HK-2 (cell line): Measurements from ENCODE around the gene STK32B.
A peak's percentile ranks its signal among the peaks of the same experiment; 100 is the strongest.
"Not testable (repeated sequence)": the region's sequence is repeated elsewhere in the genome, so short reads cannot be mapped to it uniquely, and the experiment has no call there.

Experiments
- DNase-seq: peaks from one replicate; pipeline ENCODE4 v3.0.0-alpha.2; 2018; ENCODE audit not compliant: unreplicated experiment

The STK32B gene

DNA sequence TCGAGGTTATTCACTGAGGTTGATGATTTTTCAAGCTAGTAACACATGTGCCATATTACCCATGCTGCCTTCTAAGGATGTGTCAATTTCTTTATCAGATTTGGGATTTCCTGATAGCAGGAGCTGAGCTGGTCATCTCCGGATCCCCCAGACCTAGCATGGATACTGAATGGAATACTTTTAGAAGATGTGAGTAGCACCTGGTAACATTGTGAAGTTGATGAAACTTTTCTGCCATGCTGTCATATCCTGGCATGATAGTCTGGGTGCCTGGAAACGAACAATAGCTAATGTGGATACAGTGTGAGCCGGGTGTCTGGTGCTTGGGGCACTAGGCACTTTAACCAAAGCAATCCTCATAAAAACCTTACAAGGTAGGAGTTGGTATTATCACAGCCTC lies 21.1 kb upstream of the STK32B start:
- DNase-seq: no peak

DNA sequence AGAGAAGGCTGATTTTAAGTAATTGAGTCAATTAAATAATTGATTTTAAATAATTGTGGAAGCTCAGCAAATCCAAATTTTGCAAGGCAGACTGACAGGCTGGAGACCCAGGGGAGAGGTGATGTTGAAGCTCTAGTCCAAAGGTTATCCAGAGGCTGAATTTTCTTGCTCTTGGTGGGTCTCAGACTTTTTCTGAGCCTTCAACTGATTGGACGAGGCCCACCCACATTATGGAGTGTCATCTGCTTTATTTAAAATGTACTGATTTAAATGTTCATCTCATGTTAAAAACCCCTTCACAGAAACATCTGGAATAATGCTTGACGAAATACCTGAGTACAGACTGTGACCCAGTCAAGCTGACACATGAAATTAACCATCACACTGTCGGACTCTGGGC lies 20.4 kb upstream of the STK32B start:
- no peak for DNase-seq

DNA sequence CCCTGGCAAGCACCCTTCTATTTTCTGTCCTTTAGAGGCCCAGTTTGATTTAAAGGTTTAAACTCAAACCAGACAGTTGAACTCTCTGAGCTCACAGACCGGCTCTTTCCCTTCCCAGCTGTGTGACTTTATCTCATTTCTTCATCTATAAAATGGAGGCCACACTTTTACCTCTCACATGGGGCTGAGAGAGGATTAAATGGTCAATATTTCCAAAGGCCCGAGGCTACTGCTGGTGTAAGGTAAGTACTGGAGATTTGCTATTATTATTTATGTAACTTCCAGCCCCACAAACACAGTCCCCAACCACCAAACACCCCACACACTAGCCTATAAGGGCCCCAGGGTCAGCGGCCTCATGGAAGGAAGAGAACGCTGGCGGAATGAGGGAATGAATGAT lies 18.5 kb upstream of the STK32B start:
- no peak for DNase-seq

GRCh38 chr4:5033281-5033841 lies 17.9 kb upstream of the STK32B start:
- no peak for DNase-seq

GRCh38 chr4:5034206-5034605 lies 17.1 kb upstream of the STK32B start:
- no peak for DNase-seq

DNA sequence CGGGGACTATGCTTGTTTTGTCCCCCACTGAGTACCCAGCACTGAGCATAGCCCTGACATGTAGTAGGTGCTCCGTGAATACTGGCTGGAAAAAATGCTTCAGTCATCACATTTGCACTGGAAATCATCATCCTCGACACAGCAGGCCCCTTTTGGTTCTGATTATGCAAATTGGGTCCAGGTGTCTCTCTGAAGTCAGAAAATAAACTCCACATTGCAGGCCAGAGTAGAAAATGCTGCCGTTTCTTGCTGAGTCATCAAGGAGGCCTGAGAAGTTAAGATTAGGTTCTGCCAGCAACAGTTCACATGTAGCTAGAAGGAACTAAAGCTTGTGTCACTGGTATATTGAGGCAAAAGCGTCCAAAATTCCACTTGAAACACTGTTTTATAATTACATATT lies 15.0 kb upstream of the STK32B start:
- DNase-seq: no peak

GRCh38 chr4:5037553-5038551 lies 13.4 kb upstream of the STK32B start:
- peak; percentile 60 for DNase-seq

- no peak for DNase-seq
Observed at GRCh38 chr4:5039800-5040199, 11.5 kb upstream of the STK32B start.

DNA sequence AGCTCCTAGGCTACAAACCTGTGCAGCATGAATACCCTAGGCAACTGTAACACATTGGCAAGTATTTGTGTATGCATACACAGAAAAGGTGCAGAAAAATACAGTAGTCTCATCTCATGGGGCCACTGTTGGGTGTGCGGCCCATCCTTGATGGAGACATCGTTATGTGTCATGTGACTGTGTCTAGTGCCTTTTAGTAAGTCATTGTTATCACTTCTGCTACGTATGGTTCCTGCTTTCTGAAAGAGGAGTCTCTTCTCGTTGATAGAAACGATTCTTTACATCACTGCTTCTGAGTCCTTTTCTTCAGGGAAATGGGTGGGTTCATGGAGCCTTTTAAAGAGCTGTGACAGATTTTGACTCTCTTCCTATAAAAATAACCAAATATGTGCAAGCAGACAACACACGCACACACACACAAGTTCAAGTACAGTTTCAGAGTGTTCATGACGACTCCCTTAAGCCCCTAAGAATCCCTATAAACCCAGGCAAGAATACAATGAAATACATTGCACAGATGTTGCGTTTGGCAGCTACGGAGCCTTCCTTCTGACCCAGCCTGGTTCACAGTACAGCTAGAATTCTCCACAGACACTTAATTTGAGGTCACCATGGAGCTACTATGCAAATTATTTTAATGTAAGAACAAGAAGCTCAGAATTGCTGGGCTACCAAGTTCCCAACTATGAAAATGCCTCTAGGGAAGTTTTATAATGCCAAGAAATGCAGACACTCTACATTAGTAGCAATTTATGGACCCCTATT lies 10.2 kb upstream of the STK32B start:
- DNase-seq: no peak

DNA sequence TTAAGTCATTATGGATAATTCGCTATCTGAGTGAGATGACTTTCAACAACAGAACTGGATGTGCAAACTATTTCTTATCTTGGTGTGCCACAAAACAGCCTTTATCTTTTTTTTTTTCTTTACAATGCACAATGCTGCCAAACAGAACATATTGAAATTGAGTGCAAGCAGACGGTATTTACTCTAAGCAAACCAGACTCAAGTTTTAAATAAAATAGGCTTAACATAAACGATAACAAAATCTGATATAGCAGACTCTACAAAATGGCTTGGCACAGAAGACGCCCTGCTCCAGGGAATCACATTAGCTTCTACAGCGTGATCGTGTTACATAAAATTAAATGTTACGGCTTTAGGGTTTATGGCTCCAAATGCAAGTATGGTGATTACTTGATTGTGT lies 9.6 kb upstream of the STK32B start:
- no peak for DNase-seq

GRCh38 chr4:5043579-5043978 lies 7.7 kb upstream of the STK32B start:
- DNase-seq: no peak

DNA sequence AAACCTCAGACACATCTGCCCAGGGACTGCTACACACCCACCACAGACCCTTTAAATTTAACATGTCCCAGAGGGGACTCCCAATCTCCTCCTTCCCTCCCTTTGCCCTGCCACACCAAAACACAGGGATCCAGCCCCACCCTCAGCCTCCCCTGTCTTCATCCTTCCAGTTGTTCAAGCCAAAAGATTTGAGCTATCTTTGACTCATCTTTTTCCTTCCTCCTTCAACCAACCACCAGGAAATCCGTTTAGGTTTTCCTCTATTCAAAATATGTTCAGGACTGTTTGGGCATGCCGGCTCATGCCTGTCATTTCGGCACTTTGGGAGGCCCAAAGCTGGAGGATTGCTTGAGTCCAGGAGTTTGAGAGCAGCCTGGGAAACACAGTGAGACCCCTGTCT lies 6.9 kb upstream of the STK32B start:
- no peak for DNase-seq

DNA sequence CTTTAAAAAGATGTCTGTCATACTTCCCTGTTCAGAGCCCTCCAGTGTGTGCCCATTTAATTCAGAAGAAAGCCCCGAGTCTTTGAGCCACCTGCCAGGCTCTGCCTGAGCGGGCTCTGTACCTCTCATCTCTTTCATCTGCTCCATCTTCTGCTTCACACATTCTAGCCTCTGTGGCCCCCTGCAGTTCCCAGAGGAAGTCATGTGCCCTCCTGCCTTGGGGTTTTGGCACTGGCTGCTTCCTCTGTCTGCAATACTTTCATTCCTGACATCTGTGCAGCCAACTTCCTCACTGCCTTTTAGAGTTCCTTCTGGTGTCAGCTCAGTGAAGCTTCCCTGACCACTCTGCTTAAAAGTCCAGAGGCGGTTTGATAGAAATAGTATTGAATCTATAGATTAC lies 6.2 kb upstream of the STK32B start:
- DNase-seq: no peak

- DNase-seq: no peak
Observed at GRCh38 chr4:5048721-5049120, 2.6 kb upstream of the STK32B start.

DNA sequence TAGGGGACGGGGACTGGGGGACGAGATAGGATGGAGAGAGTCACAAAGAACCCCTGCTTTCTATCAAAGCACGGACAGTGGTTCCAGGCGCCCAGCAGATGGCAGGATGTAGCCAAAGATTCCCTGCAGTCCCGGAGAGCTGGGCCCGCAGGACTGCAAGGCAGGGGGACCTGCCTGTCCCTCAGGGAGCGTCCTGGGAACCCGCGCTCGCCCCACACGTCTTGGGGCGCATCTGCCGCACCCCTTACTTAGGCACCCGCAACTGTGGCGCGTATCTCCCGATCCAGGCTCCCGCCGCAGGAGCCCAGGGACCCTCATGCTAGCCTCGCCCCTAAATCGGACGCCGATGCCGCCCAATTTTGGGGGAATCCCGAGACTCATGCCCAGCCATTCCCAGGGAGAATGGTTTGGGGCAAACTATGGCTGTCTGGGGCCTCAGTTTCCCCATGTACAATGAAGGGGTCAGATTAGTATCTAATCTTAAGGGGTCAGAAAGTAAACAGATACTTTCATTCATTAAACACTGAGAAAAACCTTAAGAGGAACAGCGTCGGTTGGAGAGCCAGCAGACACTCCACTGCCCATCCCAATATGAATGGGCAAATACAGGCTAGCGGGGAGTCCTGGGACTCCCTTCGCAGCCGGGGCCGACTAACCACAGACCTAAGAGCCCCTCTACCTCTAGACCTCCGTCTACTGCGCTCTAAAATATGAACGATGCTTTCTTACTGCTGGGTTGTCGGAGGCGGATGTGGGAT lies 581 bp upstream of the STK32B start:
- peak; percentile 79 for DNase-seq

- no peak for DNase-seq
Observed at GRCh38 chr4:5052204-5052702, 973 bp downstream of the STK32B start.

- peak; percentile 23 for DNase-seq
Observed at GRCh38 chr4:5052726-5053425, 1.6 kb downstream of the STK32B start.

- peak; percentile 51 for DNase-seq
Observed at GRCh38 chr4:5054532-5054931, 3.3 kb downstream of the STK32B start.

DNA sequence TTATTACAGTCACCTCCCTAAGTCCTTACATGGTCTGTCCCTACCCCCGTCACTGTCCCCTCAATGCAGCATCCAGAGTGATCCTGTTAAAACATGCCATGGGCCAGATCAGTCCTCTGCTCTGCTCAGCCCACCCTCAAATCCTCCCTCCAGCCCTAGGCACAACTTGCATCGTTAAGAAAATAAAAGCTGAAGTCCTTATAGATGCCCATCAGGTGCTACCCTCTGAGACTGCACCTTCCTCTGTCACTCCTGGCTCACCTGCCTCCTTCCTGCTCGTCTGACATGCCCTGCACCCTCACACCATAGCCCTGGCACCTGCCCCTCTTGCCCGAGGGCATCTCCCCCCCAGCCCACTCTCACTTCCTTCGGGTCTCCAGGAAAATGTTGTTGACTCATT lies 4.1 kb downstream of the STK32B start:
- DNase-seq: no peak

DNA sequence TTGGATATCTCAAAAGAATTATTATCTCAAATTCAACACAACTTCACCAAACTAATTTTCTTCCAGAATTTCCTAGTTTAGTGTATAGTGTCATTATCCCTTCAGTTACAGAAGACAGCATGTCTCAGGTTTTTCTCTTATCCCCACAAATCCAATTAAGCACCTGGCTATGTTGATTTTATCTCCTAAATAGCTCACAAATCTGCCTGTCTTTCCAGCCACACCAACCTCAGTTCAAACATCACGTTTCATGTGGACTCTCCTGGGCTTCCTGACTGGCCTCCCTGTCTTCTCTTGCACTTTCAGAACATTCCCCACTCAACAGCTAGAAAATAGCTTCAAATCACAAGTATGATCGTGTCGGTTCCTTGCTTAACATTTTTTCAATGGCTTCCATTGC lies 14.8 kb downstream of the STK32B start:
- no peak for DNase-seq

- not testable (repeated sequence) for DNase-seq
Observed at GRCh38 chr4:5066968-5067367, 15.7 kb downstream of the STK32B start.
